K562 (cell line): ENCODE data around the gene PDCD1. TPM values are rescaled to one million over a fixed set of nuclear protein-coding genes. Genes with fewer than 3 reads are reported as not detected.

Experiments
- BCOR ChIP-seq: fragments of 450-650 bp; IDR thresholded peaks from 2 replicates; pipeline ENCODE4 v1.6.1; 2016
- CEBPB ChIP-seq: fragments of 450-650 bp; IDR thresholded peaks from 2 replicates; pipeline ENCODE4 v1.6.1; 2016; ENCODE audit warnings: missing genetic modification characterization, missing compliant biosample characterization
- CEBPG ChIP-seq, 3 experiments: fragments of 200-800 bp in 1 of 3; sonication (Bioruptor generic) in 1 of 3; sonication (generic) in 1 of 3; formaldehyde crosslinking in 1 of 3; IDR thresholded peaks in 2 of 3; conservative IDR thresholded peaks in 1 of 3; 2 replicates each; pipeline versions ENCODE4 v1.6.1 to v1.8.0; 2016 to 2022; ENCODE audit warnings: missing compliant biosample characterization in 2 of 3, missing genetic modification characterization in 2 of 3, mild to moderate bottlenecking in 1 of 3, missing genetic modification reagents in 1 of 3
- CTBP1 ChIP-seq: fragments of 450-650 bp; IDR thresholded peaks from 2 replicates; pipeline ENCODE4 v1.6.1; 2016; ENCODE audit warnings: borderline replicate concordance
- DACH1 ChIP-seq: fragments of 450-650 bp; IDR thresholded peaks from 2 replicates; pipeline ENCODE4 v1.6.1; 2018; ENCODE audit not compliant: partially characterized antibody
- NEUROD1 ChIP-seq: fragments of 150-350 bp; IDR thresholded peaks from 2 replicates; pipeline ENCODE4 v1.6.1; 2014; ENCODE audit warnings: borderline replicate concordance, low read length, low read depth; ENCODE audit not compliant: partially characterized antibody
- NFXL1 ChIP-seq: fragments of 450-650 bp; formaldehyde crosslinking; IDR thresholded peaks from 2 replicates; pipeline ENCODE4 v1.4.0; 2021; ENCODE audit warnings: mild to moderate bottlenecking
- PRPF4 ChIP-seq: fragments of 200-400 bp; formaldehyde crosslinking; IDR thresholded peaks from one replicate; pipeline ENCODE4 v1.6.1; 2017; ENCODE audit warnings: low read length, low read depth, mild to moderate bottlenecking; ENCODE audit not compliant: insufficient read depth, poor library complexity, severe bottlenecking
- TEAD4 ChIP-seq, 2 experiments: sonication (generic) in 1 of 2; formaldehyde crosslinking in 1 of 2; IDR thresholded peaks; 2 replicates each; pipeline versions ENCODE4 v1.6.1 to v1.8.0; 2012 to 2022; ENCODE audit warnings: borderline replicate concordance in 1 of 2, inconsistent platforms in 1 of 2, low read length in 1 of 2, mild to moderate bottlenecking in 1 of 2, missing genetic modification reagents in 1 of 2
- U2AF1 ChIP-seq: fragments of 200-400 bp; formaldehyde crosslinking; optimal IDR thresholded peaks from 2 replicates; pipeline ENCODE3; 2017; ENCODE audit warnings: mild to moderate bottlenecking, low read depth, low read length, moderate library complexity
- XRCC5 ChIP-seq: fragments of 200-400 bp; formaldehyde crosslinking; IDR thresholded peaks from 2 replicates; pipeline ENCODE4 v1.6.1; 2017; ENCODE audit warnings: low read depth, mild to moderate bottlenecking, low read length
- ZBTB1 ChIP-seq: sonication (generic); formaldehyde crosslinking; IDR thresholded peaks from 2 replicates; pipeline ENCODE4 v1.8.1; 2023; ENCODE audit warnings: missing genetic modification reagents, low read depth, mild to moderate bottlenecking, borderline replicate concordance
- ZNF445 ChIP-seq: fragments of 250-450 bp; sonication (Bioruptor Pico); IDR thresholded peaks from 2 replicates; pipeline ENCODE4 v1.4.0; 2020; ENCODE audit warnings: low read depth, mild to moderate bottlenecking, moderate library complexity
- ZNF780A ChIP-seq: fragments of 250-450 bp; sonication (Bioruptor Pico); IDR thresholded peaks from 2 replicates; pipeline ENCODE4 v1.5.0; 2021; ENCODE audit warnings: mild to moderate bottlenecking
- polyA plus RNA-seq, 8 experiments: library from polyadenylated mRNA; depleted of rRNA in 4 of 8; stranded (reverse) in 5 of 8; unstranded in 3 of 8; fragments of >200 nt; fragmentation: Nextera tagmentation in 2 of 8; fragmentation: Illumina TruSeq in 1 of 8; extraction: Ambion mirVana in 2 of 8; extraction: Trizol in 1 of 8; gene quantifications; 2 replicates each; pipeline versions ENCODE4 v1.2.1 to v1.2.3, GENCODE V29; 2011 to 2014; ENCODE audit warnings: inconsistent platforms in 1 of 8, missing spikeins in 1 of 8
- total RNA-seq, 7 experiments: library from RNA; depleted of rRNA in 6 of 7; stranded (reverse); fragments of >200 nt in 6 of 7; fragmentation: Illumina TruSeq in 2 of 7; extraction: Trizol in 2 of 7; gene quantifications; 2 replicates each; pipeline versions ENCODE4 v1.2.1 to v1.2.3, GENCODE V29; 2011 to 2021; ENCODE audit warnings: low replicate concordance in 1 of 7
- TF ChIP-seq, protein P1 (sequence below), 2 experiments: fragments of 250-450 bp in 1 of 2; fragments of 450-650 bp in 1 of 2; sonication (Bioruptor Pico) in 1 of 2; IDR thresholded peaks; 2 replicates each; pipeline versions ENCODE4 v1.6.1 to v1.8.0; 2016 to 2021; ENCODE audit warnings: mild to moderate bottlenecking in 2 of 2, moderate library complexity in 2 of 2, missing compliant biosample characterization in 1 of 2, missing genetic modification characterization in 1 of 2
- TF ChIP-seq, protein P2 (sequence below): fragments of 450-650 bp; formaldehyde crosslinking; IDR thresholded peaks from 2 replicates; pipeline ENCODE4 v1.4.0; 2020; ENCODE audit warnings: mild to moderate bottlenecking, mixed read lengths

Gene PDCD1
- total and polyA plus RNA-seq, 9 of the 15 experiments (the other 6 are each of a cell fraction or from before 2014, with no cell fraction given): 0.15 to 2.5 (median 1.0) TPM; not detected in 2

DNA sequence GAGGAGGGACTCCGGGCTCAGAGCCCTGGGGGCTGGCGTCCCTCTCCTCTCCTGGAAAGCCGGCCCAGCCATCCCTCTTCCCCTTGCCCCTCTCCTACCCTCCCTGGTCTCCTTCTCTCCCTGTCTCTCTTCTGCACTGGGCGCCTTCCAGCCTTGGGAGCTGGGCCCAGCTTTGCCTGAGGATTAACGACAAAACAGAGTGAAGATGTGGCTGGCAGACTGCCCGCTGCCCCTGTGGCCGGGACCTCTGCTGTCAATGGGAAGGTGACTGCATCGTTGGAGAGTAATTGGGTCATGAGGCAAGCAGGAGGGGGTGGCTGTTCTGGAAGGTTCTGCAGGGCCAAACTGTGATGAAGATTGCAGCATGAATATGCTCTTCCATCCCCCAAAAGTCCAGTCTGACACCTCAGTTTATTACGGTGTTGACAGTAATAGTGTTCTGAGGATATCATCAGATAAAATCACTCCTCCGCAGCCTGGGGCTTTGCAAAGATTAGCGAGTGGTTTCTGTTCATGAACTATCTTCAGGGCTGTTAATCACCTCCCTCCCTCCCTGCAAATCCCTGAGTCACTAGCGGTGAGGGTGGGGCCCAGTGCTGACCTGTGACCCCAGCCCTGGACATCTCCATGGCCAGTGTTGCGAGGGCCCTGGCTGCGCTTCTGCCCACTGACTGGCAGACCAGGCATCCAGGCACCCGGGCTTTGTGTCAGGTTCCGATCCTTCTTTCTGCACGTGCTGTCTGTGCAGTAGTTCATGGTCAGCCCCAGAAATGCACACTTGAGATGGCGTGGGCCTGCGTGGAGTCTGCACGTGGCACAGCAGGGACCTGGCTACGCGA is 33.8 kb upstream of the PDCD1 start (continued):
- TF ChIP-seq TEAD4 (IDR thresholded peaks at IDR 0.05; ENCODE audit: low read length) (peak; percentile 86), TEAD4 (CRISPR knock-in tag; IDR thresholded peaks at IDR 0.05; ENCODE audit: borderline replicate concordance) (no peak), XRCC5 (no peak), BCOR (peak; percentile 79), ZBTB1 (no peak), CTBP1 (peak; percentile 76; the same call in 1 of the 2 replicates), CEBPB (tag) (no peak), ZNF445 (CRISPR knock-in tag) (no peak), NFXL1 (no peak), ZNF780A (CRISPR knock-in tag) (no peak), DACH1 (peak; percentile 51), CEBPG (CRISPR knock-in tag; IDR thresholded peaks at IDR 0.05) (0 out of 2 replicates have a peak, but pooled peaks have one; percentile 7), CEBPG (tag; conservative IDR thresholded peaks at IDR 0.05 in 1 of 2, IDR thresholded peaks at IDR 0.05 in 1 of 2) (no peak), NEUROD1 (no peak), PRPF4 (no peak), U2AF1 (no peak)
- TF ChIP-seq, protein P1, sequence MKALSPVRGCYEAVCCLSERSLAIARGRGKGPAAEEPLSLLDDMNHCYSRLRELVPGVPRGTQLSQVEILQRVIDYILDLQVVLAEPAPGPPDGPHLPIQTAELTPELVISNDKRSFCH (CRISPR knock-in tag; IDR thresholded peaks at IDR 0.05): no peak
- TF ChIP-seq, protein P1 (tag; IDR thresholded peaks at IDR 0.05): peak; percentile 72
- TF ChIP-seq, protein P2, sequence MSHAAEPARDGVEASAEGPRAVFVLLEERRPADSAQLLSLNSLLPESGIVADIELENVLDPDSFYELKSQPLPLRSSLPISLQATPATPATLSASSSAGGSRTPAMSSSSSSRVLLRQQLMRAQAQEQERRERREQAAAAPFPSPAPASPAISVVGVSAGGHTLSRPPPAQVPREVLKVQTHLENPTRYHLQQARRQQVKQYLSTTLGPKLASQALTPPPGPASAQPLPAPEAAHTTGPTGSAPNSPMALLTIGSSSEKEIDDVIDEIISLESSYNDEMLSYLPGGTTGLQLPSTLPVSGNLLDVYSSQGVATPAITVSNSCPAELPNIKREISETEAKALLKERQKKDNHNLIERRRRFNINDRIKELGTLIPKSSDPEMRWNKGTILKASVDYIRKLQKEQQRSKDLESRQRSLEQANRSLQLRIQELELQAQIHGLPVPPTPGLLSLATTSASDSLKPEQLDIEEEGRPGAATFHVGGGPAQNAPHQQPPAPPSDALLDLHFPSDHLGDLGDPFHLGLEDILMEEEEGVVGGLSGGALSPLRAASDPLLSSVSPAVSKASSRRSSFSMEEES: no peak
